Measurements from ENCODE around the gene RAB1B.
A peak's percentile ranks its signal among the peaks of the same experiment; 100 is the strongest.
"Not testable (repeated sequence)": the region's sequence is repeated elsewhere in the genome, so short reads cannot be mapped to it uniquely, and the experiment has no call there.

RAB1B gene

GRCh38 chr11:66309475-66309874 is 41.0 kb downstream of the RAB1B start:
- no peak for DNase-seq (ENCODE audit: low read depth)

- no peak for DNase-seq (ENCODE audit: low read depth)
These were observed 41.9 kb downstream of the RAB1B start for GRCh38 chr11:66310324-66310723.

- DNase-seq (ENCODE audit: low read depth): not testable (repeated sequence)
These were observed 42.5 kb downstream of the RAB1B start for GRCh38 chr11:66310803-66311440.

GRCh38 chr11:66311470-66311964 is 43.1 kb downstream of the RAB1B start:
- no peak for DNase-seq (ENCODE audit: low read depth)

- peak; percentile 73 for DNase-seq (ENCODE audit: low read depth)
These were observed 43.6 kb downstream of the RAB1B start for GRCh38 chr11:66311965-66312548.

GRCh38 chr11:66312549-66313320 is 44.3 kb downstream of the RAB1B start:
- peak; percentile 99 for DNase-seq (ENCODE audit: low read depth)

- no peak for DNase-seq (ENCODE audit: low read depth)
These were observed 45.1 kb downstream of the RAB1B start for GRCh38 chr11:66313321-66314185.

- DNase-seq (ENCODE audit: low read depth): no peak
These were observed 45.7 kb downstream of the RAB1B start for GRCh38 chr11:66314186-66314501.

- DNase-seq (ENCODE audit: low read depth): no peak
These were observed 46.4 kb downstream of the RAB1B start for GRCh38 chr11:66314561-66315497.

GRCh38 chr11:66315498-66315885 is 47.1 kb downstream of the RAB1B start:
- DNase-seq (ENCODE audit: low read depth): no peak

GRCh38 chr11:66315921-66316811 is 47.7 kb downstream of the RAB1B start:
- DNase-seq (ENCODE audit: low read depth): no peak

GRCh38 chr11:66316849-66317251 is 48.4 kb downstream of the RAB1B start, which contains the start of gene CD248:
CD248 (minus strand) TSS chr11:66317044; CDS start chr11:66317027, 17 bp downstream.
- DNase-seq (ENCODE audit: low read depth): no peak

- DNase-seq (ENCODE audit: low read depth): no peak
These were observed 48.9 kb downstream of the RAB1B start for GRCh38 chr11:66317322-66317722.

- peak; percentile 77 for DNase-seq (ENCODE audit: low read depth)
These were observed 49.5 kb downstream of the RAB1B start for GRCh38 chr11:66317723-66318599.

GRCh38 chr11:66318600-66318970 is 50.1 kb downstream of the RAB1B start:
- no peak for DNase-seq (ENCODE audit: low read depth)

GRCh38 chr11:66320289-66320688 is 51.9 kb downstream of the RAB1B start:
- not testable (repeated sequence) for DNase-seq (ENCODE audit: low read depth)

GRCh38 chr11:66320748-66321147 is 52.3 kb downstream of the RAB1B start:
- not testable (repeated sequence) for DNase-seq (ENCODE audit: low read depth)

GRCh38 chr11:66321606-66322005 is 53.2 kb downstream of the RAB1B start:
- DNase-seq (ENCODE audit: low read depth): no peak
